ENCODE measurements around the gene HOXB1.

HOXB1 gene

DNA sequence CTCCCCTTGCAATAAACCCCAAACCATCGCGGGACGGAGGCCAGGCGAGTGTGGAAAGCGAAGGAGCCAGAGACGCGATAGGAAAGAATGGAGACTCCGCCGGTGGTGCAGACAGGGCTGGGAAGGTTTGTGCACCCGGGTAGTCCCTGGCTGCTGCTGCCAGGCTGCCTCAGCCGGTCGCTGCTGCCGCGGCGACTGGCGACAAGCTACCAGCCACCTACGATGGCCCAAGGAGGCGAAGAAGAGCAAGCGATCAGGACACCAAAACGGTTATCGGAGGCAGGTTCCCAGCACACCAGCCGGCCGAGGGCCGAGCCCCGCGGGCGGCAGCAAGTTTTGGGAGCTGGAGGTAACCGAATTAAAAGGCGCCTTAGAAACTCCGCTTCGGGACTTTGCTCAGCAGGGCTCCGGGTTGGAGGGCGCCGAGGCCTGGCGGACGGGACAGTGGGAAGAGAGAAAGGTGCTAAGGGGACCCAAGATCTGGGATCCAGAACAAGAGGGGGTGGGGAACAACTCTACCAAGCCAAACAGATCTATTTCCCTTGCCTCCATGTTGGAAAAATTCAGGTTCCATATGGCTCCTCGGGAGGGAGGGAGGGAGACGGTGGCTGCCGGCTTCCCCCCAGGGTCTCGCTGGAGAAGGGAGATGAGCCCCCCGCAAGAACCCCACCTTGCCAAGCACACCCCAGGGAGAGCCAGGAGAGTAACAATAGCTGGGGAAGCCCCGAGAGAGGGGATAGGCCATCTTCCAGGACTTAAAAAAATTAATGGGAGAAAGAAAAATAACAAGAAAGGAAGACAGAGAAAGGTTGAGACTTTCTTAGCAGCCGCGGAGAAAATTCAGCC lies 23.8 kb upstream of the HOXB1 start:
- H3K36me3 ChIP-seq (ENCODE audit: insufficient read depth, low read length) = no peaks in the 10 kb centered on the region
- DNase-seq (no peak), ATAC-seq (ENCODE audit: insufficient read depth, low read depth) (no peak)
- no peaks in the 10 kb centered on the region for H3K79me2 ChIP-seq (ENCODE audit: insufficient read depth, low read length)
- no peak overlapping the region for H3K4me3 ChIP-seq (ENCODE audit: low read depth in 1 of 2, low read length in 2 of 2)
- H3K4me1 ChIP-seq (ENCODE audit: insufficient read depth, low read length) = no peaks in the 10 kb centered on the region
- no peak overlapping the region for H3K9ac ChIP-seq (ENCODE audit: low read depth, low read length)
- TF ChIP-seq EZH2 (IDR thresholded peaks at IDR 0.05; ENCODE audit: borderline replicate concordance, low read depth, low read length, severe bottlenecking) = no peak
- TF ChIP-seq, protein P1, sequence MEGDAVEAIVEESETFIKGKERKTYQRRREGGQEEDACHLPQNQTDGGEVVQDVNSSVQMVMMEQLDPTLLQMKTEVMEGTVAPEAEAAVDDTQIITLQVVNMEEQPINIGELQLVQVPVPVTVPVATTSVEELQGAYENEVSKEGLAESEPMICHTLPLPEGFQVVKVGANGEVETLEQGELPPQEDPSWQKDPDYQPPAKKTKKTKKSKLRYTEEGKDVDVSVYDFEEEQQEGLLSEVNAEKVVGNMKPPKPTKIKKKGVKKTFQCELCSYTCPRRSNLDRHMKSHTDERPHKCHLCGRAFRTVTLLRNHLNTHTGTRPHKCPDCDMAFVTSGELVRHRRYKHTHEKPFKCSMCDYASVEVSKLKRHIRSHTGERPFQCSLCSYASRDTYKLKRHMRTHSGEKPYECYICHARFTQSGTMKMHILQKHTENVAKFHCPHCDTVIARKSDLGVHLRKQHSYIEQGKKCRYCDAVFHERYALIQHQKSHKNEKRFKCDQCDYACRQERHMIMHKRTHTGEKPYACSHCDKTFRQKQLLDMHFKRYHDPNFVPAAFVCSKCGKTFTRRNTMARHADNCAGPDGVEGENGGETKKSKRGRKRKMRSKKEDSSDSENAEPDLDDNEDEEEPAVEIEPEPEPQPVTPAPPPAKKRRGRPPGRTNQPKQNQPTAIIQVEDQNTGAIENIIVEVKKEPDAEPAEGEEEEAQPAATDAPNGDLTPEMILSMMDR (IDR thresholded peaks at IDR 0.05; ENCODE audit: borderline replicate concordance, extremely low read depth, low read length, poor library complexity, severe bottlenecking) = no peak
- H2AFZ ChIP-seq (ENCODE audit: low read depth, low read length) = no peak overlapping the region
- no peak overlapping the region for H3K27ac ChIP-seq (ENCODE audit: low read length)
- H3K27me3 ChIP-seq (ENCODE audit: insufficient read depth, low read length, poor library complexity) = peaks cover 35% of the 10 kb centered on the region
- no peaks in the 10 kb centered on the region for H4K20me1 ChIP-seq (ENCODE audit: insufficient read depth, low read length)
- H3K9me3 ChIP-seq (ENCODE audit: insufficient read depth, low read length, severe bottlenecking) = no peaks in the 10 kb centered on the region
- H3K4me2 ChIP-seq (ENCODE audit: insufficient read depth, low read length) = no peak overlapping the region

DNA sequence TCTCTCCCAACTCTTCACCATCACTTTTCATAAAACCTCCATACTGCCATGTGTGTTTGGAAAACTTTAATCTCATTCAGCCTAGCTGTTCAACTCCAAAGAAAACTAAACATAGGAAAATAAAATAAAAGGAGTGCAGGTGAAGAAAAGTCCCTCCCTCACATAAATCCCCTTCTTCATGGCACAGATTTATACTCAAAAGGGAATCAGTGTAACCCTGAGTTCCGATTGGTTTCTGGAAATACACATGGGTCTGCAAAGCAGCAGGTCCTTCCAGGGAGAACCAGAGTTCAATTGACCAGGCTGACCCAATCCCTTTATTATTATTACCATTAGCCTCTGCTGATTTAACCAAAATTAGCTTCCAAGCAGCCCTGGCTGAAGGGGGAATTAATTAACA lies 23.0 kb upstream of the HOXB1 start:
- DNase-seq = no peak
- Histone ChIP-seq H3K4me1 (ENCODE audit: insufficient read depth, low read length) (no peaks in the 10 kb centered on the region), H3K27me3 (ENCODE audit: insufficient read depth, low read length, poor library complexity) (peaks cover 28% of the 10 kb centered on the region), H2AFZ (ENCODE audit: low read depth, low read length) (no peak overlapping the region), H3K79me2 (ENCODE audit: insufficient read depth, low read length) (no peaks in the 10 kb centered on the region), H3K4me2 (ENCODE audit: insufficient read depth, low read length) (no peak overlapping the region), H3K36me3 (ENCODE audit: insufficient read depth, low read length) (no peaks in the 10 kb centered on the region), H3K9me3 (ENCODE audit: insufficient read depth, low read length, severe bottlenecking) (no peaks in the 10 kb centered on the region), H4K20me1 (ENCODE audit: insufficient read depth, low read length) (no peaks in the 10 kb centered on the region), H3K4me3 (ENCODE audit: low read depth in 1 of 2, low read length in 2 of 2) (no peak overlapping the region), H3K27ac (ENCODE audit: low read length) (no peak overlapping the region), H3K9ac (ENCODE audit: low read depth, low read length) (no peak overlapping the region)
- TF ChIP-seq EZH2 (IDR thresholded peaks at IDR 0.05; ENCODE audit: borderline replicate concordance, low read depth, low read length, severe bottlenecking) = no peak
- TF ChIP-seq, protein P1 (IDR thresholded peaks at IDR 0.05; ENCODE audit: borderline replicate concordance, extremely low read depth, low read length, poor library complexity, severe bottlenecking) = no peak
- no peak for ATAC-seq (ENCODE audit: insufficient read depth, low read depth)

DNA sequence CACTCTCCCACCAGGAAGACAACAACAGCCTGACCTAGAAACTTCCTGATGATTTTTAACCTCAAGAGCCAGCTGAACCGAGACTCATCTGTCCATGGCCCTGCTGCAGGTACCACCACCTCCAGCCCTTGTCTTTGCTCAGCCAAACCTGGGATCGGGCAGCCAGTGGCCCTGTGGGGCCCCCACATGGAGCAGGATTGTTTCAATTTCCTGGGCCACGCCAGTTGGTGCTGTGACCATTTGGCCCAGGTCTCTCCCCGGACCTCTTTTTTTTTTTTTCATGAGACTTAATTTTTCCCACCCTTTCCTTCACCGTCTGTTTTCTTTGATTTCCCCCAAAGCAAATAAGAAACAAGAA lies 22.4 kb upstream of the HOXB1 start:
- H3K4me2 ChIP-seq (ENCODE audit: insufficient read depth, low read length) = no peak overlapping the region
- H2AFZ ChIP-seq (ENCODE audit: low read depth, low read length) = no peak overlapping the region
- no peaks in the 10 kb centered on the region for H3K4me1 ChIP-seq (ENCODE audit: insufficient read depth, low read length)
- no peaks in the 10 kb centered on the region for H3K9me3 ChIP-seq (ENCODE audit: insufficient read depth, low read length, severe bottlenecking)
- no peaks in the 10 kb centered on the region for H3K36me3 ChIP-seq (ENCODE audit: insufficient read depth, low read length)
- no peaks in the 10 kb centered on the region for H3K79me2 ChIP-seq (ENCODE audit: insufficient read depth, low read length)
- no peak for TF ChIP-seq EZH2 (IDR thresholded peaks at IDR 0.05; ENCODE audit: borderline replicate concordance, low read depth, low read length, severe bottlenecking)
- TF ChIP-seq, protein P1 (IDR thresholded peaks at IDR 0.05; ENCODE audit: borderline replicate concordance, extremely low read depth, low read length, poor library complexity, severe bottlenecking) = no peak
- peaks cover 27% of the 10 kb centered on the region for H3K27me3 ChIP-seq (ENCODE audit: insufficient read depth, low read length, poor library complexity)
- DNase-seq = no peak
- no peak overlapping the region for H3K9ac ChIP-seq (ENCODE audit: low read depth, low read length)
- no peaks in the 10 kb centered on the region for H4K20me1 ChIP-seq (ENCODE audit: insufficient read depth, low read length)
- no peak overlapping the region for H3K4me3 ChIP-seq (ENCODE audit: low read depth in 1 of 2, low read length in 2 of 2)
- H3K27ac ChIP-seq (ENCODE audit: low read length) = no peak overlapping the region
- no peak for ATAC-seq (ENCODE audit: insufficient read depth, low read depth)

Measured in DND-41 (cell line).